GM10266 (cell line): ENCODE results near the gene ZFP90.

ENCODE experiments used
- DNase-seq: peaks from one replicate; pipeline ENCODE4 v3.0.0; 2012; ENCODE audit errors: extremely low spot score
- TF ChIP-seq, protein P1 (sequence below): IDR thresholded peaks from 2 replicates; pipeline ENCODE4 v1.5.1; 2012; ENCODE audit warnings: mild to moderate bottlenecking, low read depth; ENCODE audit not compliant: control insufficient read depth, insufficient read depth; ENCODE audit errors: missing control alignments

Gene ZFP90

DNA sequence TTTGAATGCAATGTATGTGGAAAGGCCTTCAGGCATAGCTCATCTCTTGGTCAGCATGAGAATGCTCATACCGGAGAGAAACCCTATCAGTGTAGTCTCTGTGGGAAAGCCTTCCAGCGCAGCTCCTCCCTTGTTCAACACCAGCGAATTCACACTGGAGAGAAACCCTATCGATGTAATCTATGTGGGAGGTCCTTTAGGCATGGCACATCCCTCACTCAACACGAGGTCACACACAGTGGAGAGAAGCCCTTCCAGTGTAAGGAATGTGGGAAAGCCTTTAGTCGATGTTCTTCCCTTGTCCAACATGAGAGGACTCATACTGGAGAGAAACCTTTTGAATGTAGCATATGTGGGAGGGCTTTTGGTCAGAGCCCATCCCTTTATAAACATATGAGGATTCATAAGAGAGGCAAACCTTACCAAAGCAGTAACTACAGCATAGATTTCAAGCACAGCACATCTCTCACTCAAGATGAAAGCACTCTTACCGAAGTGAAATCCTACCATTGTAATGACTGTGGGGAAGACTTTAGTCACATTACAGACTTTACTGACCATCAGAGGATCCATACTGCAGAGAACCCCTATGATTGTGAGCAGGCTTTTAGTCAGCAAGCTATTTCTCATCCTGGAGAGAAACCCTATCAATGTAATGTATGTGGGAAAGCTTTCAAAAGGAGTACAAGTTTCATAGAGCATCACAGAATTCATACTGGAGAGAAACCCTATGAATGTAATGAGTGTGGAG lies 24.7 kb downstream of the ZFP90 start:
- DNase-seq: no peak
- TF ChIP-seq, protein P1, sequence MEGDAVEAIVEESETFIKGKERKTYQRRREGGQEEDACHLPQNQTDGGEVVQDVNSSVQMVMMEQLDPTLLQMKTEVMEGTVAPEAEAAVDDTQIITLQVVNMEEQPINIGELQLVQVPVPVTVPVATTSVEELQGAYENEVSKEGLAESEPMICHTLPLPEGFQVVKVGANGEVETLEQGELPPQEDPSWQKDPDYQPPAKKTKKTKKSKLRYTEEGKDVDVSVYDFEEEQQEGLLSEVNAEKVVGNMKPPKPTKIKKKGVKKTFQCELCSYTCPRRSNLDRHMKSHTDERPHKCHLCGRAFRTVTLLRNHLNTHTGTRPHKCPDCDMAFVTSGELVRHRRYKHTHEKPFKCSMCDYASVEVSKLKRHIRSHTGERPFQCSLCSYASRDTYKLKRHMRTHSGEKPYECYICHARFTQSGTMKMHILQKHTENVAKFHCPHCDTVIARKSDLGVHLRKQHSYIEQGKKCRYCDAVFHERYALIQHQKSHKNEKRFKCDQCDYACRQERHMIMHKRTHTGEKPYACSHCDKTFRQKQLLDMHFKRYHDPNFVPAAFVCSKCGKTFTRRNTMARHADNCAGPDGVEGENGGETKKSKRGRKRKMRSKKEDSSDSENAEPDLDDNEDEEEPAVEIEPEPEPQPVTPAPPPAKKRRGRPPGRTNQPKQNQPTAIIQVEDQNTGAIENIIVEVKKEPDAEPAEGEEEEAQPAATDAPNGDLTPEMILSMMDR: no peak

DNA sequence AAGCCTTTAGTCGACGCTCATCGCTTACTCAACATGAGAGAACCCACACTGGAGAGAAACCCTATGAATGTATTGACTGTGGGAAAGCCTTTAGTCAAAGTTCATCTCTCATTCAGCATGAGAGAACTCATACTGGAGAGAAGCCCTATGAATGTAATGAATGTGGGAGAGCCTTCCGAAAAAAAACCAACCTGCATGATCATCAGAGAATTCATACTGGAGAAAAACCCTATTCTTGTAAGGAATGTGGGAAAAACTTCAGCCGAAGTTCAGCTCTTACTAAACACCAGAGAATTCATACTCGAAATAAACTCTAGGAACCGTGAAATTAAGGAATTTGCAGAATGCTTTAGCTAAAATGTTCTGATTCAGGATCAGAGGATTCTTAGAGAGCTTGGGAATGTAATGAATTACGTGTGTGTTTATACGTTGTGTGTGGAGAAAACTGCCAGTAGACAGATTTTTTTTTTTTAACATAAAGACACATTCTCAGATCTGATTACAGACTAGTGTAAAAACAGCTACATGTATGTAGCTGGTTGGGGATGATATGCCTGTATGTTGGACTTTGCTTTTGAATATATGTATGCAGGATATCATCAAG lies 25.4 kb downstream of the ZFP90 start:
- DNase-seq: no peak
- TF ChIP-seq, protein P1: no peak

DNA sequence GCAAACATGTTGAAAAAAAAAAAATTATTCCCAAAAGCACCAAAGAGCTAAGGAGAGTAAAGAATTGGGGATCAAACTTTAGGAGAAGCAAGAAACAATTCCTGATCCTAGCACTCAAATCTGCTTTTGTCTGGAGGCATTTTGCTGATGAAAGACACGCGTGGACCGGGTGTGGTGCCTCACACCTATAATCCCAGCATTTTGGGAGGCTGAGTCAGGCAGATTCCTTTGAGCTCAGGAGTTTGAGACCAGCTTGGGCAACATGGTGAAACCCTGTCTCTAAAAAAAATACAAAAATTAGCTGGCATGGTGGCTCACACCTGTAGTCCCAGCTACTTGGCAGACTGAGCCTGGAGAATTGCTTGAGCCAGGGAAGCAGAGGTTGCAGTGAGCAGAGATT lies 35.4 kb downstream of the ZFP90 start:
- TF ChIP-seq, protein P1: no peak
- no peak for DNase-seq

DNA sequence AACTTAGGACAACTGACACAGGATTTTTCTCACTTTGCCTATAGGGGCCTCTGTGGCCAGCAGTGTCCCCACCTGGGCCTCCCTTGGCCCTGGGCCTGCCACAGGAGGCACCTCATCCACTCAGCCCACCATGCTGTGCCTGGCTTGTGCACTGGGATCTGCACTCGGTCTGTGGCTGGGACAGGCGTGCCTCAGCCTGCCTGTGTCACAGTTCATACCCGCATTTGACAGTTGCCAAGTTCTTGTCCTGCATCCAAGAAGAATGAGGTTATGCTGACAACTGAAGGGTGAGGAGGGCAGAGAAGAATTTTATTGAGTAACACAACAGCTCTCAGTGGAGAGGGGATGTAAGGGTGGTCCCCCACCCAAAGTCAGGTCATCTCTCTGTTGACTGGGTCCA lies 36.0 kb downstream of the ZFP90 start:
- TF ChIP-seq, protein P1: no peak
- DNase-seq: no peak

DNA sequence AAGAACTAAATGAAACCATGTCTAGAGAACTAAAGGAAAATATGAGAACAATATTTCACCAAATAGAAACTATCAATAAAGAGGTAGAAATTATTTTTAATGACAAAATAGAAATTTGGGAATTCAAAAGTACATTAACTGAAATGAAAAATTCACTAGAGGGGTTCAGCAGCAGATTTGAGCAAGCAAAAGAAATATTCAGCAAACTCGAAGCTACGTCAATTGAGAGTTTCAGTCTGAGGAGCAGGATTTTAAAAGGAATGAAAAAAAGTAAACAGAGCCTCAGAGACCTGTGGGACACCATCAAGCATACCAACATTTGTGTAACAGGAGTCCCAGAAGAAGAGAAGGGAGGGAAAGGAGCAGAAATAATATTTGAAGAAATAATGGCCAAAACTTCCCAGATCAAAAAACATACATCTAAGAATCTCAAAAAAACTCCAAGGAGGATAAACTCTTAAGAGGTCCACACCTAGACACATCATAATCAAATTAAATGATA lies 38.3 kb downstream of the ZFP90 start:
- no peak for DNase-seq
- TF ChIP-seq, protein P1: no peak

DNA sequence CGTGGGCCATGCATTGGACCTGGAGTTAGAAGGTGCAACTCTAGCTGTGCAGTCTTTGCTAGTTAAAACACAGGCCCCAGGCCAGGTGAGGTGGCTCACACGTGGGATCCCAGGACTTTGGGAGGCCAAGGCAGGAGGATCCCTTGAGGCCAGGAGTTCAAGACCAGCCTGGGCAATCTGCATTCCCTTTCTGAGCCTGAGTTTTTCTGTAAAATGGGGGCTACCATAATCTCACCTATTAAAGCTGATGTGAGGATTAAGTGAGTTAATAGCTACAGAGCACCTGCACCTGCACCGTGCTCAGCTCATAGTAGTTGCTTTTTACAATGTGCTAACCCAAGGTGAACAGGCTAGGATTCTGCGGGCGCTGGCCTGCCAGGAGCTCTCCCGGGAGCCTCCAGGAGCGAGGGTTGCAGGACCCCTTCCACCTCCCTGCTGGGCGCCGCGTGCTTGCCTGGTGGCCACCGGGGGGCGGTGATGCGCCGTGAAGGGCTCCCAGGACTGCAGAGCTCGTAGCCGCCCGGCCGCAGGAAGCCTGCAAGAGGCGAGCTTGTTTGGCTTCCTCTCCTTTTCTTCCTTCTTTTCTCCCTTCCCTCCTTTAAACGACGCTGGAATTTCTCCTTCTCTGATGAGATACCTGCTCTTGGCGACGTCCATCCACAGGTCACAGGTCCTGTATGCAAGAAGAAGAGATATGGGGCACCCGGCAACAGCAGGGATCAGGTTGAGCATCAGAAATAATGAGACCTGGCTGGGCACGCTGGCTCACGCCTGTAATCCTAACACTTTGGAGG lies 51.3 kb downstream of the ZFP90 start:
- TF ChIP-seq, protein P1: peak; percentile 64
- DNase-seq: peak; percentile 72
